LNCaP clone FGC (cell line): ENCODE data around the gene BST1.
"Not testable (repeated sequence)": the region's sequence is repeated elsewhere in the genome, so short reads cannot be mapped to it uniquely, and the experiment has no call there.

ENCODE experiments used
- DNase-seq: peaks from one replicate; pipeline ENCODE4 v3.0.0-alpha.2; 2011; ENCODE audit warnings: low read depth
- H3K4me3 ChIP-seq: 2 replicates; pipeline ENCODE4 v1.5.1; 2011; ENCODE audit warnings: mild to moderate bottlenecking, low read depth, low read length, control low read depth
- CTCF ChIP-seq: IDR thresholded peaks from 2 replicates; pipeline ENCODE4 v1.5.1; 2012; ENCODE audit warnings: mild to moderate bottlenecking; ENCODE audit not compliant: control insufficient read depth, insufficient read depth; ENCODE audit errors: extremely low read depth

The BST1 gene

GRCh38 chr4:15719506-15719905 is 16.6 kb downstream of the BST1 start:
- no peak for DNase-seq
- TF ChIP-seq CTCF, result no peak
- H3K4me3 ChIP-seq, result no peak overlapping the region

- H3K4me3 ChIP-seq, result no peak overlapping the region
- DNase-seq, result no peak
- no peak for TF ChIP-seq CTCF
These were observed 18.0 kb downstream of the BST1 start for GRCh38 chr4:15720851-15721250.

GRCh38 chr4:15725608-15726007 is 22.7 kb downstream of the BST1 start:
- TF ChIP-seq CTCF, result no peak
- no peak for DNase-seq
- no peak overlapping the region for H3K4me3 ChIP-seq

- TF ChIP-seq CTCF, result peak; percentile 80
- DNase-seq, result no peak
- H3K4me3 ChIP-seq, result no peak overlapping the region
These were observed 27.2 kb downstream of the BST1 start for GRCh38 chr4:15729910-15730533.

- DNase-seq, H3K4me3 ChIP-seq: not testable (repeated sequence)
These were observed 30.2 kb downstream of the BST1 start for GRCh38 chr4:15733061-15733460.

GRCh38 chr4:15735536-15735935 is 32.7 kb downstream of the BST1 start:
- no peak for DNase-seq
- no peak overlapping the region for H3K4me3 ChIP-seq
- no peak for TF ChIP-seq CTCF

- no peak overlapping the region for H3K4me3 ChIP-seq
- no peak for TF ChIP-seq CTCF
- DNase-seq, result no peak
These were observed 33.7 kb downstream of the BST1 start for GRCh38 chr4:15736514-15737050.
